ENCODE data around the gene EPHA5.

The EPHA5 gene

GRCh38 chr4:65420036-65420435 is 250.3 kb downstream of the EPHA5 start:
- no peak for DNase-seq (ENCODE audit: low spot score)
- TF ChIP-seq, protein P1, sequence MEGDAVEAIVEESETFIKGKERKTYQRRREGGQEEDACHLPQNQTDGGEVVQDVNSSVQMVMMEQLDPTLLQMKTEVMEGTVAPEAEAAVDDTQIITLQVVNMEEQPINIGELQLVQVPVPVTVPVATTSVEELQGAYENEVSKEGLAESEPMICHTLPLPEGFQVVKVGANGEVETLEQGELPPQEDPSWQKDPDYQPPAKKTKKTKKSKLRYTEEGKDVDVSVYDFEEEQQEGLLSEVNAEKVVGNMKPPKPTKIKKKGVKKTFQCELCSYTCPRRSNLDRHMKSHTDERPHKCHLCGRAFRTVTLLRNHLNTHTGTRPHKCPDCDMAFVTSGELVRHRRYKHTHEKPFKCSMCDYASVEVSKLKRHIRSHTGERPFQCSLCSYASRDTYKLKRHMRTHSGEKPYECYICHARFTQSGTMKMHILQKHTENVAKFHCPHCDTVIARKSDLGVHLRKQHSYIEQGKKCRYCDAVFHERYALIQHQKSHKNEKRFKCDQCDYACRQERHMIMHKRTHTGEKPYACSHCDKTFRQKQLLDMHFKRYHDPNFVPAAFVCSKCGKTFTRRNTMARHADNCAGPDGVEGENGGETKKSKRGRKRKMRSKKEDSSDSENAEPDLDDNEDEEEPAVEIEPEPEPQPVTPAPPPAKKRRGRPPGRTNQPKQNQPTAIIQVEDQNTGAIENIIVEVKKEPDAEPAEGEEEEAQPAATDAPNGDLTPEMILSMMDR (IDR thresholded peaks at IDR 0.05; ENCODE audit: extremely low read depth, missing control alignments) = no peak

DNA sequence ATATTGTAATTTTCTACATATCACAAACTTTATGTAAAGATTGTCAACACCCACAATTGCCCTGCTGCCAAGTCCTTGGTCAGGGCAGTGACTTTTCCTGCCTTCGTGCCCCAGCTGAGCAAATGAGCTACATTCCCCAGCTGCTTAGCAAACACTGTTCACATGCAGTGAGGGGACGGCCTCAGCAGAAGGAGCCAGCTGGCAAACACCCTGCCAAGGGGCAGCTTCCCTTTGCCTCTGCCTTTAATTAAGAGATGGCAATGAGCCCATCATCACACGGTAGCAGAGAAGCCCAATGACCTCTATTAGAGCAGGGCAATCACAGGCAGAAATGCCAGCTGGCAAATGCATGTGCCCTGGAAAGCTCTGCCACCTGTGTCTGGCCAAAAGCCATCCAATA is 253.4 kb downstream of the EPHA5 start:
- no peak for DNase-seq (ENCODE audit: low spot score)

GRCh38 chr4:65407483-65407882 is 262.8 kb downstream of the EPHA5 start:
- no peak for DNase-seq (ENCODE audit: low spot score)
- TF ChIP-seq, protein P1 (IDR thresholded peaks at IDR 0.05; ENCODE audit: extremely low read depth, missing control alignments) = no peak

More for the DNA sequence above, 253.4 kb downstream of the EPHA5 start:
- TF ChIP-seq, protein P1 (IDR thresholded peaks at IDR 0.05; ENCODE audit: extremely low read depth, missing control alignments) = no peak

- TF ChIP-seq, protein P1 (IDR thresholded peaks at IDR 0.05; ENCODE audit: extremely low read depth, missing control alignments) = no peak
- DNase-seq (ENCODE audit: low spot score) = no peak
These were observed 269.2 kb downstream of the EPHA5 start for GRCh38 chr4:65401083-65401482.

GRCh38 chr4:65399084-65399483 is 271.2 kb downstream of the EPHA5 start:
- TF ChIP-seq, protein P1 (IDR thresholded peaks at IDR 0.05; ENCODE audit: extremely low read depth, missing control alignments) = no peak
- DNase-seq (ENCODE audit: low spot score) = no peak

GRCh38 chr4:65393078-65393477 is 277.2 kb downstream of the EPHA5 start:
- TF ChIP-seq, protein P1 (IDR thresholded peaks at IDR 0.05; ENCODE audit: extremely low read depth, missing control alignments) = no peak
- no peak for DNase-seq (ENCODE audit: low spot score)

DNA sequence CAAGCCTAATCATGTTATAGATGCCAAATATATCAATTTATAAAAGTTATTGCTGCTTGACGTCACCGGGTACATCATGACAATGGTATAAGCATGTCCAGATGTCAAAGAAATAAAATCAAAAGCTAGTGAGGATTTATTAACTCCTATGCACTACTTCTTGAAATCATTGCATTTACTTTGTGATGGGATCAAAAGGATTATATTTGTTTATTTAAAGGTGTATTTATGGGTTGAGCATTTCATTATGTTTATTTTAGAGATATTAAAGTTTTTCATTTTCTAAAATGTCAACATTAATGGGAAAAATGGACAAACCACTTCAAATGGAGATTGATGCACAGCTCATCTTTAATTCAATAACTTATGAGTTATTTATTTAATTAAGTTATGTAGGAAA is 277.8 kb downstream of the EPHA5 start:
- no peak for DNase-seq (ENCODE audit: low spot score)
- TF ChIP-seq, protein P1 (IDR thresholded peaks at IDR 0.05; ENCODE audit: extremely low read depth, missing control alignments) = no peak
